HCT116 (cell line): ENCODE results near the gene PSRC1. TPM values are rescaled to one million over a fixed set of nuclear protein-coding genes. Genes with fewer than 3 reads are reported as not detected.

Source experiments
- ATAC-seq: fragments of 200-7000 bp; cut with Tn5 transposase; 2 replicates; pipeline ENCODE4 v1.9.1; 2020; ENCODE audit warnings: mild to moderate bottlenecking, moderate library complexity
- BruUV-seq: library from RNA; stranded (reverse); fragments of 400-500 nt; replicated peaks from 2 replicates; lab custom pipeline; 2021; lab: Mats Ljungman, UMichigan
- CTCF ChIA-PET: fragments of 300-600 bp; sonication (Branson Sonifier 250); formaldehyde crosslinking; loops from one replicate; lab custom pipeline; 2021; ENCODE audit warnings: antibody characterized with exemption; lab: Charles Lee
- POLR2A ChIA-PET: fragments of 300-600, 350-600 bp; sonication (Branson Sonifier 250); formaldehyde crosslinking; loops from one replicate; lab custom pipeline; 2021; ENCODE audit warnings: antibody characterized with exemption; lab: Charles Lee
- RAD21 ChIA-PET, 2 experiments: fragments of 300-600 bp; sonication (Branson Sonifier 250); formaldehyde crosslinking; loops; one replicate each; lab custom pipeline; 2023; ENCODE audit warnings: low total read pairs in 2 of 2; ENCODE audit not compliant: uncharacterized antibody in 2 of 2, unreplicated experiment in 2 of 2, low non-redundant PET in 1 of 2; lab: Charles Lee
- DNase-seq: peaks from one replicate; pipeline ENCODE4 v3.0.0-alpha.2; 2010; ENCODE audit warnings: low read depth, low spot score
- H2AFZ ChIP-seq: fragments of 200-600 bp; shearing (Covaris generic), sonication (generic); 2 replicates; pipeline ENCODE4 v1.6.1; 2017; ENCODE audit warnings: low read depth, mixed run types, mixed read lengths, antibody characterized with exemption, low read length; ENCODE audit not compliant: poor library complexity, severe bottlenecking
- H3K27ac ChIP-seq: 2 replicates; pipeline ENCODE4 v1.5.1; 2012; ENCODE audit warnings: low read depth, low read length
- H3K27me3 ChIP-seq: fragments of 200-600 bp; sonication (generic); 2 replicates; pipeline ENCODE4 v1.6.1; 2016; ENCODE audit warnings: mixed run types, low read length, mixed read lengths; ENCODE audit not compliant: insufficient read depth
- H3K36me3 ChIP-seq, 2 experiments: fragments of 200-500 bp in 1 of 2; fragments of 200-600 bp in 1 of 2; sonication (Bioruptor generic) in 1 of 2; sonication (generic) in 1 of 2; 2 replicates each; pipeline versions ENCODE4 v1.5.1 to v1.6.1; 2014 to 2016; ENCODE audit warnings: low read length in 2 of 2, inconsistent platforms in 1 of 2, mixed read lengths in 1 of 2, mixed run types in 1 of 2; ENCODE audit not compliant: insufficient read depth in 2 of 2, control insufficient read depth in 1 of 2
- H3K4me1 ChIP-seq, 2 experiments: fragments of 200-600 bp in 1 of 2; sonication (generic) in 1 of 2; 2 replicates each; pipeline versions ENCODE4 v1.5.1 to v1.6.1; 2012 to 2017; ENCODE audit warnings: low read length in 2 of 2, inconsistent platforms in 1 of 2, mild to moderate bottlenecking in 1 of 2, mixed read lengths in 1 of 2, mixed run types in 1 of 2, moderate library complexity in 1 of 2; ENCODE audit not compliant: insufficient read depth in 2 of 2, control insufficient read depth in 1 of 2
- H3K4me2 ChIP-seq: fragments of 200-600 bp; sonication (generic); 2 replicates; pipeline ENCODE4 v1.6.1; 2017; ENCODE audit warnings: mixed run types, low read length, mixed read lengths
- H3K4me3 ChIP-seq, 2 experiments: fragments of 200-600 bp in 1 of 2; sonication (generic) in 1 of 2; replicated peaks in 1 of 2; 2 replicates each; pipeline ENCODE4 v1.5.1; 2011 to 2016; ENCODE audit warnings: low read length in 2 of 2, control low read depth in 1 of 2, low read depth in 1 of 2, mild to moderate bottlenecking in 1 of 2, mixed read lengths in 1 of 2, mixed run types in 1 of 2
- H3K79me2 ChIP-seq: fragments of 200-600 bp; sonication (generic); 2 replicates; pipeline ENCODE4 v1.6.1; 2017; ENCODE audit warnings: mild to moderate bottlenecking, mixed run types, low read length, moderate library complexity, mixed read lengths; ENCODE audit not compliant: insufficient read depth
- H3K9ac ChIP-seq: fragments of 200-600 bp; sonication (generic); 2 replicates; pipeline ENCODE4 v1.6.1; 2016; ENCODE audit warnings: low read length, mixed read lengths
- H3K9me2 ChIP-seq: fragments of 200-600 bp; sonication (generic), shearing (Covaris generic); 2 replicates; pipeline ENCODE4 v1.6.1; 2017; ENCODE audit warnings: mixed run types, mild to moderate bottlenecking, moderate library complexity; ENCODE audit not compliant: insufficient read depth
- H3K9me3 ChIP-seq, 2 experiments: fragments of 200-500 bp in 1 of 2; fragments of 200-600 bp in 1 of 2; sonication (Bioruptor generic) in 1 of 2; sonication (generic) in 1 of 2; 2 replicates each; pipeline ENCODE4 v1.6.1; 2014 to 2017; ENCODE audit warnings: low read length in 2 of 2, mixed read lengths in 2 of 2, inconsistent platforms in 1 of 2, low read depth in 1 of 2, mild to moderate bottlenecking in 1 of 2, mixed run types in 1 of 2, moderate library complexity in 1 of 2; ENCODE audit not compliant: control insufficient read depth in 1 of 2, insufficient read depth in 1 of 2
- H4K20me1 ChIP-seq: fragments of 200-600 bp; sonication (generic), shearing (Covaris generic); 2 replicates; pipeline ENCODE4 v1.6.1; 2017; ENCODE audit warnings: mixed run types, mild to moderate bottlenecking, moderate library complexity; ENCODE audit not compliant: insufficient read depth
- CEBPB ChIP-seq: IDR thresholded peaks from 2 replicates; pipeline ENCODE4 v1.6.1; 2012; ENCODE audit warnings: low read depth
- CTCF ChIP-seq, 3 experiments: fragments of 200-600 bp in 1 of 3; sonication (generic) in 1 of 3; IDR thresholded peaks in 2 of 3; conservative IDR thresholded peaks in 1 of 3; 2 replicates each; pipeline ENCODE4 v1.5.1; 2012 to 2017; ENCODE audit warnings: low read depth in 2 of 3, low read length in 2 of 3, antibody characterized with exemption in 1 of 3, borderline replicate concordance in 1 of 3, control low read depth in 1 of 3, mild to moderate bottlenecking in 1 of 3, mixed read lengths in 1 of 3, mixed run types in 1 of 3, moderate library complexity in 1 of 3; ENCODE audit not compliant: insufficient read depth in 1 of 3
- POLR2AphosphoS5 ChIP-seq: IDR thresholded peaks from 2 replicates; pipeline ENCODE4 v1.6.1; 2011; ENCODE audit warnings: mild to moderate bottlenecking, low read depth, low read length, moderate library complexity
- SIN3A ChIP-seq: IDR thresholded peaks from 2 replicates; pipeline ENCODE4 v1.6.1; 2012; ENCODE audit warnings: low read depth
- SP1 ChIP-seq: IDR thresholded peaks from 2 replicates; pipeline ENCODE4 v1.6.1; 2012; ENCODE audit warnings: low read depth
- SRF ChIP-seq: IDR thresholded peaks from 2 replicates; pipeline ENCODE4 v1.6.1; 2012; ENCODE audit warnings: low read depth
- ZFX ChIP-seq: fragments of 450-650 bp; IDR thresholded peaks from 2 replicates; pipeline ENCODE4 v1.6.1; 2017
- intact Hi-C: fragments of 100-400 bp; cut with micrococcal nuclease; formaldehyde crosslinking; loops from 2 replicates; pipeline ENCODE4 v1.10.0; 2022
- total RNA-seq: library from RNA; stranded (reverse); gene quantifications from one replicate; pipeline ENCODE4 v1.2.1, GENCODE V29; 2021; ENCODE audit not compliant: unreplicated experiment

The PSRC1 gene
- total RNA-seq, 1 experiment from 2014 or later, result 44.8 TPM

DNA sequence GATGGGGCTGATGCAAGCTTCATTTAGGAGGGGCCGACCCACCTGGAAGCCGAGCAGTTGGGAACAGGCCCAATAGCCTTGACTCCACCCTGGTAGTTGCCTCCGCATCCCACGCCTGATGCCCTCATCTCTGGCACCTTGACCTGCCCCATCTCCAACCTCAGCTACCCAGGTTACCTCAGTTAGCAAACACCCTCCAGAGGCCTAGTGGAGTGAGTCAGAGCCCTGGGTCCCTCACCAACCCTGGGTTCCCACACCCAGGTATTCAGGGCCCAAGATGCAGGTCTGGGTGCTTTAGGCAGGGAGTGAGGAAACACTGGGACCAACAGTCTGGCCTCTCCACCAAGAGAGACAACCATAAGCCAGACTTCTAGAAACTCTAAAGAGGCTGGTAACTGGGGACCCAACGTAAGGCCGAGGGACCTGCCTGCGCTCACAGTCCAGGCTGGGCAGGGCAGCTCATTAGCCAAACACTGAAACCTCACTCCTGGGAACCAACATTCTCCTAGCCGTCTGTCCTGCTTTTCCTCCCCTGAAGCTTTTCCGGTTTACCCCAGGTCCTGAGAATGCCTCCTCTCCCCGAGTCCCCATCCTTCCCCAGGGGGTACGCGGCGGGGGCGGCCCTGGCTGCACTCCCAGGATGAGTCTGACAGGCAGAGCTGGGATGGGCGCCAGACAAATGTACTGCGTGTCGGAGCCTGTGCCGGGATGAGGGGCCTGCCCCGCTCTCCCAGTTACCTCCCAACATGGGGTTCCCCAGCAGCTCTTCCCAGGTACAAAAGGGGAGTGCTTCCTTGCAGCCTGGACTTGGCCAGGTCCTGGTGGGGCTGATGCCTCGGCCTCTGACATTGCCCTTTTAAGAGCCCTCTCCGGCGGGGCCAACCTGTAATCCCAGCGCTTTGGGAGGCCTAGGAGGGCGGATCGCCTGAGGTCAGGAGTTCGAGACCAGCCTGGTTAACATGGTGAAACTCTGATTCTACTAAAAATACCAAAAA, 42.5 kb downstream of the PSRC1 start:
- DNase-seq, result no peak
- no peak overlapping the region for H3K27ac ChIP-seq
- H3K9me2 ChIP-seq, result no peaks in the 10 kb centered on the region
- no peak overlapping the region for H3K4me2 ChIP-seq
- H3K4me3 ChIP-seq, result no peak overlapping the region
- intact Hi-C loops, result loop anchor here (1.0 kb wide), 1 partner anchor 9 kb away; the partner anchor contains the start of gene CELSR2
- H3K4me1 ChIP-seq, result peaks cover 6 to 18% of the 10 kb centered on the region in 2 experiments; a peak in 2 of 4 replicates
- no peak for TF ChIP-seq CEBPB
- TF ChIP-seq SIN3A, result 0 out of 2 replicates have a peak, but pooled peaks have one; percentile 47
- peak; percentile 62 for TF ChIP-seq POLR2AphosphoS5
- TF ChIP-seq SP1, result peak; percentile 35; the same call in 1 of the 2 replicates
- TF ChIP-seq, all 23 proteins: peak for 3
- H3K79me2 ChIP-seq, result no peaks in the 10 kb centered on the region
- no peaks in the 10 kb centered on the region for H4K20me1 ChIP-seq
- peaks cover 24 to 25% of the 10 kb centered on the region in 2 experiments; a peak in 3 of 4 replicates for H3K36me3 ChIP-seq
- no peaks in the 10 kb centered on the region for H3K27me3 ChIP-seq
- no TSS peak for BruUV-seq
- ChIA-PET CTCF (interaction anchor here (0.7 to 2.5 kb wide), 8 partner anchors 7 to 291 kb away, joined by 3 to 12 read pairs (median 4); partner anchors contain the start of genes ATXN7L2, SARS1 and SORT1), RAD21 (no interaction called here), POLR2A (interaction anchor here (1.1 to 1.4 kb wide), 2 partner anchors 9 to 10 kb away, joined by 3 to 6 read pairs; partner anchors contain the start of gene CELSR2)
- ATAC-seq, result peak; percentile 61
- no peak overlapping the region for H3K9ac ChIP-seq
- H3K9me3 ChIP-seq, result no peaks in the 10 kb centered on the region
- no peak overlapping the region for H2AFZ ChIP-seq

DNA sequence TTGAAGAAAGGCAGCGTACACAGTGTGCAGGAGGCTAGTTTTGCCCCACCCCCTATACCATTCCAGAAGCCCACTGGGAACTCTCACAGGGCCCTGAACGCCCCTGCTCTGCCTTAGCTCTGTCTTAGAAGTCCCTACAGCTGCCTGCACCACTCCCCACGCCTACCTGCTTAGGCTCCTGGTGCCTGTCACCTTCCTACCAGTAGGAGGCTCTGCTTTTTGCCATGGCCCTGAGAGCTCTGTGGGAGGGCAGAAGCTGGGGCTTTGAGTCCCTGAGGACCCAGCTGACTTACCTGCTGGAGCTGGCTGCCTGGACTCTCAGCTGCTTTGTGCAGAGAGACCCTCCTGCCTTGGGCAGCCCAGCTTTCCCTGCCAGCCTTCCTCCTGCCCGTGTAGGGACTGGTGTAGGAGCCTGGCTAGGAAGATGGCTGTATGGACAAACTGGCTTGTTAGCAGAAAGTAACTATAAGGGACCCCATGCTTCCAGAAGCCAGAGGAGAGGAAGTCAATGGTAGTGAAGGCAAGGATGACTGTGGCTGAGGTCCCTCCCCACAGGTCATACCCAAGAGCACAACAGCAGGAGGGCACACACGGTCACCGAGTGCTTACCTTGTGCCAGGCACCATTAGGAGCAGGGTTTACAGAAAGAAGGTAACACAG, 43.4 kb downstream of the PSRC1 start:
- intact Hi-C loops, result no loop called here
- TF ChIP-seq SRF, result no peak
- no peak; the same call in 1 of the 2 replicates for TF ChIP-seq POLR2AphosphoS5
- TF ChIP-seq ZFX, result no peak
- peak; percentile 37 to 74 (median 64); a peak in 5 of 6 replicates for TF ChIP-seq CTCF (IDR thresholded peaks at IDR 0.05 in 2 of 3, conservative IDR thresholded peaks at IDR 0.05 in 1 of 3; ENCODE audit: borderline replicate concordance in 1 of 3, insufficient read depth in 1 of 3, low read depth in 2 of 3, low read length in 2 of 3)
- peaks cover 30 to 32% of the 10 kb centered on the region in 2 experiments for H3K36me3 ChIP-seq
- no peak overlapping the region for H3K4me2 ChIP-seq
- H3K27ac ChIP-seq, result no peak overlapping the region
- H3K4me3 ChIP-seq, result no peak overlapping the region
- H3K9me2 ChIP-seq, result no peaks in the 10 kb centered on the region
- CTCF ChIA-PET, result interaction anchor here (0.7 to 2.5 kb wide), 11 partner anchors 8 to 294 kb away, joined by 3 to 12 read pairs (median 4); partner anchors contain the start of genes ATXN7L2, CELSR2, SARS1 and SORT1
- peaks cover 6 to 18% of the 10 kb centered on the region in 2 experiments; a peak in 2 of 4 replicates for H3K4me1 ChIP-seq
- no peaks in the 10 kb centered on the region for H3K79me2 ChIP-seq
- H3K27me3 ChIP-seq, result no peaks in the 10 kb centered on the region
- peak; percentile 87 for ATAC-seq
- H3K9me3 ChIP-seq, result no peaks in the 10 kb centered on the region
- POLR2A ChIA-PET, result interaction anchor here (0.8 to 1.4 kb wide), 3 partner anchors 8 to 12 kb away, joined by 3 to 6 read pairs (median 3); partner anchors contain the start of gene CELSR2
- DNase-seq, result no peak
- RAD21 ChIA-PET, result interaction anchor here in 1 of 2 experiments (0.6 kb wide), 1 partner anchor 43 kb away, joined by 3 read pairs; no protein-coding TSS in a partner anchor
- no peak overlapping the region for H3K9ac ChIP-seq
- H4K20me1 ChIP-seq, result no peaks in the 10 kb centered on the region
- no TSS peak for BruUV-seq
- no peak overlapping the region for H2AFZ ChIP-seq
